MV-4-11 (cell line): Measurements from ENCODE around the gene MYEF2.

ENCODE experiments used
- DNase-seq: peaks from one replicate; lab custom pipeline; 2025; lab: John Stamatoyannopoulos, UW

MYEF2 gene

DNA sequence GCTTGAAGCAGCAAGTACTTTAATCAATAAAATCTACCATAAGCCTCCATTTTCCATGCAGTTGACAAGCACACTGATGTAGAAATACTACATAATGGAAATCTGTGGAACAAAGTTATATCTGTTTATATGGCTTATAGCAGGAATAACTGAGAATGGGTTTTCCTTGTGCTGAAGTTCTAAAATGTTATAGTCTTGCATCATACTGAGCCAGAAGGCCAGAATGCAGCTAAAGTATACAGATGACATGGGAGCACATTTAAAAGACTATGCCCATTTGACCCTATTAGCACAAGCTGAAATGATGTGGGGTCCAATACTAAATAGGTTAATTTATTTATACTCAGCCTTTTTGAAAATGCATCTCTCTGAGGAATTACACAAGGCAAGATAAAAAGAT is 32.2 kb downstream of the MYEF2 start:
- no peak for DNase-seq

DNA sequence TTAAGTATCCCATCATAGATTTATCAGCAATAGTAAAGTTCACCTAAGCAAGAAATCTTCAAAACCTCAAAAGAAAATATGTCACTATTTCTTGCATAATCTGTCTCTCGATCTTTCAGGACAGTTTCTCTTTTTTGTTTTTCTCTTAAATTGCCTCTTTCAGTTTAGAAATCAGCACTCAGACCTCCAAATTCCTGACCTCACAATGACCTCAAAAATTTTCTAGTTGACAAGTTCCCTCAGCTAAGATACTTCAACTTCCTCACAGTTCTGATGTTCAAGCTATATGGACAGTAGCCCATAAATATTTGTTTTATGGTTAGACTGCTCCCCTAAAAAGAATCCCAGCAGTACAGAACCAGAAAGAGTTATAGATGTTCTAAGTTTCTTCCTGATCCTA is 33.2 kb downstream of the MYEF2 start:
- peak; percentile 83 for DNase-seq

DNA sequence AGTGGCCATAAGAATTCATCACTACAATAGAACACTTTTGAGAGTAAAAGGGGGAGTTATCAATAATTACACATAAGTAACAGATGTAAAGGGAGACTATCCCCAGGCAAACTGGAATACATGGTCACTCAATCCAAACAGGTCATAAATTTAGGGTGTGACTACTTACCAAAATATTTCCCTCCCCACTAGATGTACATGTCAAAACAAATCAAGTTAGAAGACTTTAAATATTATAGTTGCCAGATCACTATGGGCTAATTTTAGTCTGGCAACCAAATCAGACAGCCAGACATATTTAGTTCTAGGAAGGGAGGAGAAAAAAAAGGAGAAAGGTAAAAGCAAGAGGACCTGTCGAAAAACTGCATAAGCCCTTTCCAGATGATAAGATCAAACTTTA is 34.2 kb downstream of the MYEF2 start:
- no peak for DNase-seq

DNA sequence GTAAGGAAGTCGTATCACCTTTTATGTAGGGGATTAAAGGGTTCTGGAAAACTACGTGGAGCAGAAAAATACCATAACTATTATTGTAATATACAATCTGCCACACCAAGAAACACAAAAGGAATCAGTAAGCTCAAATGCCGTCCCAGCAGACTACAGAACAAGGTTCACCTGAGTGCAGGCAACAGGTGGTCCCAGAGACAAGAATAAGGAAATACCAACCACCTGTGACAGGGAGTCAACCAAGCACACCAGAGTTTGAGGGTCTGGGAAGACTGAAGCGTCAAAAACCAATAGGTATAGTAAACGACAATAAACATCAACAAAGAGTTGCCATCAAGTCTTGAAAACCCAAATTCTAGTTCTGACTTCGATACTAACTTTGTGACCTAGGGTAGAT is 45.2 kb downstream of the MYEF2 start:
- DNase-seq, result no peak

DNA sequence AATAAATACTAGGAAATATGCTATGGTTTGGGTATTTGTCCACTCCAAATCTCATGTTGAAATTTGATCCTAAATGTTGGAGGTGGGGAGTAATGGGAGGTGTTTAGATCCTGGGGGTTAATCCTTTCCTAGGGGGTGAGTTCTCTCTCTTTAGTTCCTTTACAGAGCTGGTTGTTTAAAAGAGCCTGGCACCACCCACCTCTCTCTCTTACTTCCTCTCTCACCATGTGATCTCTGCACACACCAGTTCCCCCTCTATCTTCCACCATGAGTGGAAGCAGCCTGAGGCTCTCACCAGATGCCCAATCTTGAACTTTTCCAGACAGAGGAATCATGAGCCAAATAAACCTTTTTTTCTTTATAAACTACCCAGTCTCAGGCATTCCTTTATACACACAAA is 46.8 kb downstream of the MYEF2 start:
- peak; percentile 48 for DNase-seq

DNA sequence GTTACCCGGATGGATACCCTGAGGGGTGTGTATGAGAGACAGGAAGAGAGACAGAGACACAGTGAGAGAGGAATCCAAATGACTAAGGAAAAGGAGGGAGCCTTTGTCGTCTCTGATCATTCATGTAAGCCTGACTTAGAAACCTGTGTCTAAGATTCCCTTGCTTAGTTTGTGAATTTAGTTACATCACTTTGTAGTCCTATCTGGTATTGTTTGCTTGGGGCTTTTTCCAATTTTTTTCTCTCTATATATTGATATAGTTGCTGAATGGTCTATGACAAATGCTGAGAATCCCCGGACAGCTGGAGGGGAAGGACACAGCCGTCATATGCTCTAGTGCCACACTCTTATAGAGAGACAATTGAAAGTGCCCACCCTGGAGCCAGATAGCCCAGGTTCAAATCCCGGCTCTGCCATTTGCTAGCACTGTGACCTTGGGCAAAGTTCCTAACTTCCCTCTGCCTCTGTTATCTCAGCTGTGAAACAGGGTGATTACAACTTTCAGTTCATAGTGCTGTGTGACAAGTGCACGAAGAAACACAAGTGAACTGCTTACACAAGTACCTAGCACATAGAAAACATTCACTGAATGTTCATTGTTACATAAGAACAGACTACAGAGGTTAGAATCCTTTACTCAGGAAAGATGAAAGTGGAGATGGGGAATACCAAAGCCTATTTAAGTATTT is 51.3 kb downstream of the MYEF2 start:
- DNase-seq, result no peak

DNA sequence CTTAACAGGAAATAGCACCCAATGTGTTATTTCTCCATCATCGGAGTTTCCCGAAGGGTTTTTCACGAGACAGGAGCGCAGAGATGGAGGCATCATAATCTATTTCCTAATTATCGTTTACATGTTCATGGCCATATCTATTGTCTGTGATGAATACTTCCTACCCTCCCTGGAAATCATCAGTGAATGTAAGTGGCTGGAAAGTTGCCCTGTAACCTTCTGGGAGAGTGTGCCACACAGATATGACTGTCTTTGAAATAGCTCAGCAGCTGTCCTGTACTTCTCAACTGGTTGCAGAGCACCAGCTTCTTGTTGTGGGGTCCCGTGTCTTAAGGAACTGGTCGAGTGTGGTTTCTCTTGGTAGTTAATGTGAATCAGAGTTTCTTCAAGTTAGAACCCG is 56.2 kb downstream of the MYEF2 start:
- no peak for DNase-seq

DNA sequence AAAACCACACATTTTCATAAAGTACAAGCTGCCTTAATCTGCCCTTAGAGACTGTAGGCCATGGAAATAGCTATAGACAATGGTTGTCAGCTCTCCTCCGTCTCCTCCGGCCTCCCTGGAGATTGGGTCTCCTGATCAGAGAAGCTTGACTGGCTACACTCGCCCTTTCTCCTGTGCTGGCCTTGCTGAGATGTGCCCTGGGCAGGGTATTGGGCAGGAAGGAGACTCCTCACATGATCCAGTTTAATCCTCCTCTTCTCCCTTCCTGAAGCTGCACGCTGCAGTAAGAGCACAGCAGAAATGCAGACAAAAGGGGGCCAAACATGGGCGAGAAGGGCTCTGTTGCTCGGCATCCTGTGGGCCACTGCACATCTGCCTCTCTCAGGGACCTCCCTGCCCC is 57.4 kb downstream of the MYEF2 start, which contains the start of gene SLC24A5:
SLC24A5 (plus strand) TSS at position 246 of the 400 bp plus-strand sequence; CDS start at position 301, 55 bp downstream.
- DNase-seq, result no peak

DNA sequence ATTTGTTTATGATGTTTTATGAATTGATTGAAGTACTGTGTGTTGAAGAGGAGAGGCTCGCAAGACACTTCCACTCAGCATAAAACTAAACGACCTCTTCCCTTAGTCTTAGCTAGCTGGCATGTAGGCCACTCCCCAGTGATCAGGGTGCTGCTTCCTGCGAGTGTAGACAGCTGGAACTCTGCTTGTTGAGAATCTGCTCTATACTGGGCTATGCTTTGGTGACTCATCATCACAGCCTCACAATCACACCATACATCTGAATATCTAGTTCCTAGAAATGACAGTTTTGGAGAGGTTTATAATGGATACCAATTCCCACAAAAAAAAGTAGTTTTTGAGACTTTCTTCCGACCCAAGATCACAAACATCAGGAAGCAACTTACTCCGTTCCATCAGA is 58.8 kb downstream of the MYEF2 start:
- DNase-seq, result peak; percentile 23

DNA sequence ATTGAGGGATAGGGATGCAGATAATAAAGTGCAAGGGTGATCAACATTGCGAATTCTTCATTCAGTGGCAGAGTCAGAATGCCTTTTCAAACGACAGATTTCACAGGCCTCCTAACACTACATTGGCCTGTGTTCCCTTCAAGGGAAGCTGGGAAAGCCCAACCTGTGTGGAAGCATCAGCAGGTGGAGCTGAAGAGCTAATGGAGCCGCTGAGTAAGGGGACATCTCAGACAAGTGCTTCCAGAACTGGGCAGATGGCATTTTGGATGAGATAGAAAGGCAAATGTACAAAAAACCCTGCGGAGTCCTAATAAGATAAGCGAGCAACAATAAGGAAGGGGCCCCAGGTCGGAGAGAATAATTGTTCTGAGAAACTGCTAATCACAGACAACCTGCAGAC is 65.9 kb downstream of the MYEF2 start:
- no peak for DNase-seq

DNA sequence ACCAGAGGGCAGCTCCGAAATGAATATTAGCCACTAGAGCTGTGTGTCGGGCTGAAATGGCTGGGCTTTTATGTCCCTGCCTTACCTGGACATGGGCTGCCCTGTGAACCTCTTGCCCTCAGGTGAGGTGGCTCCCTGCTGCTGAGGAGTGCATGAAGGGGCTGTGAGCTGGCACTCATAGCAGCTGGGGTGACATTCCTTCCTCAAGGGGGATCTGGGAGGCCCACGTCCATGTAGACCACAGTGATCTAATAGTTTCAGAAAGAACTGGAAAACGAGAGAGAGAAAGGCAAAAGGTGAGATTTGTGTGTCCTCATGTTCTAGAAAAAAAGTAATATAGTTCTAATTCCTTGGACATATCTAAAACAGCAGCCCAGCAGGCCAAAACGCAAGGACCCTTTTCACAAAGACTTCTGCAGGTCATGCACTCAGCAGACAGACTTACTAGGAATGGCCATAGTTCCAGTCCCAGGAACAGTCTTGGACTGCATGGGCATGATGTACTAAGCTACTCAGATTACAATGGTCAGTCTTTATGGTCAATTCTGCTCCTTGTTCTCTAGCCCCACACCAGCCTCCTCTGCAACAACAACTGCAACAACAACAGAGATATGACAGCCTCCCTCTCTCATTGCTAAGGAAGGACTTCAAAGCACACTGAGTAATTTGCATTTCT is 68.1 kb downstream of the MYEF2 start:
- no peak for DNase-seq

DNA sequence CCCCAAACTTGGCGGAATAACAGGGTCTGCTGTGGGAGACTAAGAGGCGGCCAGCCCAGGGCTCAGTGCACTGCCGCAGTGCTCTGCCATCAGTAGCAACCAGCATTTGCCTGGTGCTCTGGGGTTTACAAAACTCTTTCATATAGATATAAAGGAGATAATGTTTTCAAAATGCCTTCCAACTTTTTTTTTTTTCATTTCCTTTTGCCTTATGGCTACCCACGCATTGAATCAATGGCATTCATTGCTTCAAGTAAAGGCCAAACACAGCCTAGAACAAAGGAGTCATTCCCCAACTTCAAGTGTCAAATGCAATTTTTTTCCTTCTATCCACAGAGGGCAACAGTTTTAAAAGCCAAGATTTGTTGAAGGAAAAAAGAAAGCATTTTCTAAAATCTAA is 68.9 kb downstream of the MYEF2 start:
- no peak for DNase-seq

DNA sequence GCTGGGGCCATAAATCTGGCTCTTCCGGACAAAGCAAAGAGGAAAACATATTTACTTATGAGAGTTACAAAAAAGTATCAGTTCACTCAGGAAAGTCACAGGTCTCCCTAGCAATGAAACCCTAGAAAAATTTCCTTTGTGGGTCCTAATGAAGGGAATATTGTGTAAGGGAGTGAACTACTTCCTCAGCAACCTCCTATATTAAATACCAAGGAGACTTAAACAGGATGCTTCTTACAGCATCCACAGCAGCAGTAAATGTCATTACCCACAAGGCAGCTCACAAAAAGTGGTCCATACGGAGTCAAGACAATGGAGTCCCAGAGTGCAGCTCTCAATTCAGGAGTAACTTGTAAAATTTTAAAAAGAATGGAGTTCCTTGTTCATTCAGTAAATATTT is 72.2 kb downstream of the MYEF2 start:
- DNase-seq, result no peak

DNA sequence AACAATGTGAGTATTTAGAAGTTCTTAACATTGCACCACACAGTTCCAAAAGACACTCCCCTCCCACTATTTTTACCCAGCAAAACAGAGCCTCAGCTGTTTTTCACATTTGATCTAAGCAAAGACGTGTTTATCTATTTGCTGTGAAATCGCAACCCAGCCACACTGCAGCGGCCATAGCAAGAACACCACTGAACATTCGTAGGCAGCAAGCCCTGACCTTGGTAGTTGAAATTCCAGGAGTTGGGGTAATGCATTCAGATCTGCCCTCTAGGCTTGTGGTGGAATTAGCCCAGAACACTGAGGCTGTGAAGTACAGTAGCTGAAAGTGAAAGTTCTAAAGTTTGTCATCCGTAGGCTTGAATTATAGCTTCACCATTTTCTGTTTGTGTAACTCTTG is 74.4 kb downstream of the MYEF2 start:
- DNase-seq, result peak; percentile 15

DNA sequence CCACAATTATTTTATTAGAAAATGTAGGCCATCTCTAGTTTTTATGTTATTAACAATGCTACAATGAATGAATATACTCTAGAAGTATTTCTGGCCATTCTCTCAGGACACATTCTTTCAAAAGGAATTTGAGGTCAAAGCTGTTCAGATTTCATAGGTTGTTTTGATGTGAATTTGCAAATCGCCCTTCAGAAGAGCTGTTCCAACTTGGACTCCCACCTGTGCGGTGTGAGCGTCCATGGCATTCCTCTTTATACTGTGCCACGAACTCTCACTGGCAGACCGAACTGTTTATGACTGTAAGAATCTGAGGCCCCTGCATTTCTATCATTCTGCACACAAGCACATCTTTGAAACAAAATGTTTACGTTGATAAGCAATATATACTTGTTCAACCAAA is 75.9 kb downstream of the MYEF2 start:
- no peak for DNase-seq

DNA sequence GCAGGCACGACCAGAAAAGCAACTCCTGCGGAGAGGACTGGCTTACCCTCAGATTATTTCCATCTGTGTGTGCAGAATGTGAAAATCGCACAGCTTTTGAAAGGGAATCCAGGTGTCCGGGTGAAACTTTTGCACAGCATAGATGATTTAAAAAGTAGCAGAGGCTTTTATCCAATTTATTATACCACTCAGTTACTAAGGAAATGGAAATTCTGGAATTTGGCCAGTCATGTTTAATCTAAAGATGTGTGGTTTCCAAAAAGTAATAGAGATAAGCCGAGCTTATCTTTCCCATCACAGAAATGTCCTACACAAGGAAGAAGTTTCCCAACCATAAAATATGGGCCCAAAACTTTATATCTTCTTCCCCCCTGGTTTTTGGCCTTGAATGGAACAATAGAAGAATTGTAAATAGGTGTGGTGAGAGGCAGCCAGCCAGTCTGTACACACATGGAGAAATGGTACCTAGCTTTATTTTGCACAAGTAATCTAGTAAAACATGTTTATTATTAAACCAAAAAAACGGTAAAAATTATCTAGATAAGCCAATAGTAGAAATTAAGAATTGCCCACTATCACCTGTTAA is 76.6 kb downstream of the MYEF2 start:
- DNase-seq, result no peak

DNA sequence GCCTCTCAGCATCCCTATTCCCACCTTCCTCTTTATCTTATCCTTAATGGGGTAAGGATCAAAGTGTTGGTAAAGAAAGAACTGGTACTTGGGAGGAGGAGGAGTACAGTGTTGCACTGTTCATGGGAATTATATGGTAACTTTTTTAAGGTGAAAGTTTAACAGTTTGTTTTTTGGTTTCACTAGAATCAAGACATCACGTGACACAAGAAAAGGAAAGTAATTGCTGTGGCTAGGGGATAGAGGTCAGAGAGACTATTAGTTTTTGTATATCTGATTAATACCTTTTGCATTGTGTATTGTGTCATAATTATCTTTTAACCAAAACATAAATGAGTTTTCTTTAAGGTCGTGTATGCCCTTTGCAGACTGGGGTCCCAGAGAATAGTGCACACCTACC is 80.8 kb downstream of the MYEF2 start:
- no peak for DNase-seq

DNA sequence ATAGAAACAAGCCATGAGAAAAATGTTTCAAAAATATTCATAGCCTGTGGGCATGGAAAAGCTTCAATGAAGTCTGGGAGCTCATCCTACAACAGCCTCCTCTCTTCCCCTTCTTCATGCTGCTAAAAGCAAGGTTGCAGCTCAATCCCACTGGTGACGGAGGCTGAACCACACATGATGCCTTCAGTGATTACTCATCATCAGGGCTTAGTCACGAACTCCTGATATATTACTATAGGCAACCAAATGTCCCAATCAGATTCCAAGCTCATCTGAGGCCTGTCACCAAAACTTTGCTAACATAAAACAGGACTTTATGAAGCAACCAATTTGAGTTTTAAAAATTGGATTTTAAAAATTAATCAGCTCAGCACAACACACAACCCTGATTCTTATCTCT is 81.3 kb downstream of the MYEF2 start:
- DNase-seq, result peak; percentile 72

DNA sequence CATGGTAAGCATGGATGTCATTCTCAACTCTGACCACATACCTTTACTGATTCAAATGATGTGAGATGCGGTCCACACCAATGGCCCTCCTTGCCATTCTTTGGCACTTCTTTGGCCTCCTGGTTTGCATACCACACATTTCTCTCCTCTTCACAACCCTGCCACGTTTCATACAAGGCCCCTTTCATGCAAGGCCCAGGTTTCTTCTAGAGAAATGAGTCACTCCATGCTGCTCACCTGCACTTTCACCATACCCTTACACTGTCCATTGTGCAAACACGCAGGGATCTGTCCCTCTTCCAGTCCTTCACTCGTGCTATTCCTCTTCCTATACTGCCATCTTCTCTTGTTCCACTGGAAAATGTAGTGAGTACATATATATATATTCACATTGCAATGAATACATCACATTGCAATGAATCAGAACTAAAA is 81.7 kb downstream of the MYEF2 start:
- DNase-seq, result no peak

DNA sequence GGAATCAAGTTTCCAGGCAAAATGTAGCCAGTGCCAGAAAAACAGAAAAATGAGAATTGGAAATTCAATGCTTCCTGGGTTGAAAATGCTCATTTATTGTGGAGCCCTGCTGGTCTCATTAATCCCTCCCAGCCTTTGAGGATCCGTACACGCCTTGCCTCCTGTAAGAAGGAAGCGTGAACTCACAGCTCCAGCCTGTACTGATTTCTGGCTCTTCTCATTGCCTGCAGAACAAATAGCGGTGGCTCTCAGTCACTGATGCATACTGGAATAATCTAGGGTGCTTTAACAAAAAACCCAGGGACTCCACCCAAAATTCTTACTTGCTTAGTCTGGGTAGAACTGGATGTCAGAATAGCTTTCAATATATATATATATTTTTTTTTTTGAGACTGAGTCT is 86.6 kb downstream of the MYEF2 start:
- no peak for DNase-seq

DNA sequence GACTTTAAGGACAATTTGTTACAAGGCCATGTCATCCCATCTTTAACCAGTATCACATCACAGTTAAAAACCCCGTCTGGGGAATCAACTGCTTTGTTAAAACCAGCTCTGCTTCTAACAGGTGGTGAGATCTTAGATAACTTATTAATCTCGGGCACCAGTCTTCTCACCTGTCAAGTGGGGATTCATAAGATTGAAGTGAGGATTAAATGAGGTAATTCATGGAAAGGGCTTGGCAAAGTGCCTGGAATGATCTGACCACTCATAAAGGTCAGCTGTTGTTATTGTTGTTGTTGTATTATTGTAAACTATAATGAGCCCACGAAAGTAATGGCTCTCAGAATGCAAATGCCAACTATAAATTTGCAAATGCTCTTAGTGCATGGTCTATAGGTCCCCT is 87.4 kb downstream of the MYEF2 start:
- DNase-seq, result no peak

DNA sequence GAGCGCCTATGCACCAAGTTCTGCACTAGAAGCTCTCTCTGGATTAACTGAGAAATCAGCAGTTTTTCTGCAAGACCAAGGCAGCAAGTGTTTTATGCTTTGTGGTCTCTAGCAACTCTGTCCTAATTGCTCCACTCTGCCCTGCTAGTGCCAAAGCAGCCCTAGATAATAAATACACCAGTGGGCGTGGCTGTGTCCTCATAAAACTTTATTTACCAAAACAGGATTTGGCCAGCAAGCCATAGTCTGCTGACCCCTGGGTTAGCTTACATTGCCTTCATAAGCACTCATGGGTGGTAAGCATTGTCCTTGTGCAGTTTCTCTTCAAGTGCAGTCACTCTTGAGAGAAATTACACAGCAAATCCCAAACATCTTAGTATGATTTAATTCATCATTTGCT is 88.0 kb downstream of the MYEF2 start:
- DNase-seq, result no peak

DNA sequence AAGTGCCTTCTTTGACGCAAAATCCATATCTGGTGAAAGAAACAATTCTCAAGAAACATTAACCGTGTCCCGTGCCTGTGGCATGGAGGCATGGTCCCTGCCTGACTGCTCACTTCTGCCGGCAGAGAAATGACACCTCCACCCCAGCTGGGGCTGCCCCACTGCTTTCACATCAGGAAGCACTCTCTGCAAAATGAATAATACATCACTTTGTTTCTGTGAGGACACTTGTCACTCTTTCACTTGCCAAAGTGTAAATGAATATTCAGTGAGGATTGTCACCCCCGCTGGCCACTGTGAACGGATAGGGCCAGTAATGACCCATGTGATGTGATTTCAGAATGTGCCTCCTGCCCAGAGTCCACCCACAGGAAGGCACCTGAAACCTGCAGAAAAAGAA is 88.4 kb downstream of the MYEF2 start:
- DNase-seq, result no peak

DNA sequence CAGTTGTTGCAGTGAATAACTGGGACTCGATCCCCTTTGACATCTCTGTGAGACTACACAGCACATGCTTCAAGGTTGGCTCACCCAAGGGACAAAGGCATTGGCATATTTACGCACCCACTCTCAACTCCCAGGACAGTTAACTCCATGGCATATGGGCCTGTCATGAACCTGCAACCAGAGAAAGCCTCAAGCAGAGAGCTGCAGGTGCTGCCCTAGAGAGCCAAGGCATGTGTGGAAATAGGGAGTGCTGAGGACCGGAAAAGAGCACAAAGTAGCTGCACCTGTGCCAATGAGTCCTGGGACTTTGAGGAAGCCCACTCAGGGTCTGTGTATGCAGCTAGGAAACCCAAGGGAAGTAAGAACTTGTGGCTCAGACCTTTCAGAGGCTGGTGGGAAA is 90.3 kb downstream of the MYEF2 start:
- no peak for DNase-seq
